OCI-LY3 (cell line): ENCODE measurements around the gene PAM16.

Experiments used
- EZH2phosphoT487 ChIP-seq: fragments of 200-600 bp; shearing (Covaris generic); IDR thresholded peaks from 2 replicates; pipeline ENCODE4 v1.6.1; 2018; ENCODE audit warnings: antibody characterized with exemption, mixed run types, low read depth
- TF ChIP-seq, protein P1 (sequence below): fragments of 200-600, 300-600 bp; sonication (generic); IDR thresholded peaks from 2 replicates; pipeline ENCODE4 v1.5.1; 2014; ENCODE audit warnings: antibody characterized with exemption, low read length, low read depth

DNA sequence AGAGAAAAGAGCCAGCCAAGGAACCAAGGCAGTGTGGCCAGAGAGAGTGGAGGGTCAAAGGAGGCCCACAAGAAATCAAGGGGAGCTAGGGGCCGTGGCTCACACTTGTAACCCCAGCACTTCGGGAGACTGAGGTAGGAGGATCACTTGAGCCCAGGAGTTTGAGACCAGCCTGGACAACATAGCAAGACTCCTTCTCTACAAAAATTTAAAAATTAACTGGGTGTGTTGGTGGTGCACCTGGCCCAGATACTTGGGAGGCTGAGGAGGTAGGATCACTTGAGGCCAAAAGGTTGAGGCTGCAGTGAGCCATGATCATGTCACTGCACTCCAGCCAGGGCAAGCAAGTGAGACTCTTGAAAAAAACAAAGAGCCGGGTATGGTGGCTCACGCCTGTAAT, 59.4 kb downstream of the PAM16 start:
- no peak for TF ChIP-seq EZH2phosphoT487
- TF ChIP-seq, protein P1, sequence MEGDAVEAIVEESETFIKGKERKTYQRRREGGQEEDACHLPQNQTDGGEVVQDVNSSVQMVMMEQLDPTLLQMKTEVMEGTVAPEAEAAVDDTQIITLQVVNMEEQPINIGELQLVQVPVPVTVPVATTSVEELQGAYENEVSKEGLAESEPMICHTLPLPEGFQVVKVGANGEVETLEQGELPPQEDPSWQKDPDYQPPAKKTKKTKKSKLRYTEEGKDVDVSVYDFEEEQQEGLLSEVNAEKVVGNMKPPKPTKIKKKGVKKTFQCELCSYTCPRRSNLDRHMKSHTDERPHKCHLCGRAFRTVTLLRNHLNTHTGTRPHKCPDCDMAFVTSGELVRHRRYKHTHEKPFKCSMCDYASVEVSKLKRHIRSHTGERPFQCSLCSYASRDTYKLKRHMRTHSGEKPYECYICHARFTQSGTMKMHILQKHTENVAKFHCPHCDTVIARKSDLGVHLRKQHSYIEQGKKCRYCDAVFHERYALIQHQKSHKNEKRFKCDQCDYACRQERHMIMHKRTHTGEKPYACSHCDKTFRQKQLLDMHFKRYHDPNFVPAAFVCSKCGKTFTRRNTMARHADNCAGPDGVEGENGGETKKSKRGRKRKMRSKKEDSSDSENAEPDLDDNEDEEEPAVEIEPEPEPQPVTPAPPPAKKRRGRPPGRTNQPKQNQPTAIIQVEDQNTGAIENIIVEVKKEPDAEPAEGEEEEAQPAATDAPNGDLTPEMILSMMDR, result no peak
